GM21423 (cell line): ENCODE results near the gene KCNA1.
"Not testable (repeated sequence)": the region's sequence is repeated elsewhere in the genome, so short reads cannot be mapped to it uniquely, and the experiment has no call there.

Experiments used
- ATAC-seq: cut with Tn5 transposase; IDR thresholded peaks from one replicate; pipeline ENCODE4 v1.9.1; 2021; ENCODE audit warnings: mild to moderate bottlenecking, moderate library complexity; ENCODE audit not compliant: unreplicated experiment

The KCNA1 gene

DNA sequence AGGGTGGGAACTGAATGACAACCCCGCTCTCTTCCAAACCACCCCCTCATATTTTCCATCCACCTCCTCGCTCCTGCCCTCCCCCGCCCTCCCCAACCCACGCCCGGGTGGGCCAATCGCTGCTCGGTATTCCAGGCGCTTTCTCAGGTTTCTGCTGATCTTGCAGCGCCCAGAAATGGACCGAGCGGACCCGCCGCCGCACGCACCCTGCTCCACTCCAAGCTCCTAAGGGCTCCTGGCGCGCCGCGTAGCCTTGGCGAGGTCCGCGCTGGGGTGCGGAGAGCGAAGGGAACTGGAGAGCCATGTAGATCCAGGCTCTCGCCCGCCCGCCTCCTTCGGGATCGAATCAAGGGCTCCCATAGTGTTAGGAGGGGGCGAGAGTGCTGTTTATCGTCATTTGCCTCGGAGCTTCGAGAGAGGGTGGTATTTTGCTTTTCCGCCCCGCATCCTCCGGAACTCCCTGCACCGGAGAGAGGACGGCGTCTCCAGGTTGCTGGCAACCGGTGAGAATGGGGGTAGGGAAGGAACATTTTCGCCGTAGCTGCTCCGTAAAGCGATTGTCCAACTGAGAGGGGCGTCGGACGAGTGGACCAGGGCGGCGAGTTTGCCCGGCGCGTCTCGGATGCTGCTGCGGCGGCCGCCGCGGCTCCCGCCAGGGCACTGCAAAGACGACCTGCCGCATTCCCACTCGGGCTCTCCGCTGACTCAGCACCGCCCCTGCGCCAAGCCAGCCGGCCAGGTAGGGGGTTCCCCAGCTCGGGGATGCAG is at the start of gene KCNA1:
Gene KCNA1 (plus strand): TSS at position 172 of the 768 bp plus-strand sequence. CDS start 1,474 bp downstream, outside the sequence.
- no peak for ATAC-seq

DNA sequence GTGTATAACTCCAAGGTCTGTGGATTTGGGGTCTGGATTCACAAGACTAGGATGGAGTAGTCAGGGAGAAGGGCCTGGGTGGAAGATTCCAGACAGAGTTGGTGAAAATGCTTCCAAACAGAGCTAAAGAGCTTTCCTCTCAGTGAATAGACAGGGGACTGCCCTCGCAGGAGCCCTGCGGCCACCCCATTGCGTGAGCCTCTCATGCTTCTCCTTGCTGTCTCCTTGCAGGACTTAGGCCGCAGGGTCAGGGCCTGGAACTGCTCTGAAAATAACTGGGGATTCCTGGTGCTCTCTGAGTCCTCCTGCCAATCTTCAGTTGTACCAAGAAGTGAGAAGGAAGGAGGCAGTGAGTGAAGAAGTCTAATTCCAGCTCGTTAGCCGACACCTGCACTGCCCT is 49.0 kb upstream of the KCNA1 start:
- ATAC-seq = no peak

DNA sequence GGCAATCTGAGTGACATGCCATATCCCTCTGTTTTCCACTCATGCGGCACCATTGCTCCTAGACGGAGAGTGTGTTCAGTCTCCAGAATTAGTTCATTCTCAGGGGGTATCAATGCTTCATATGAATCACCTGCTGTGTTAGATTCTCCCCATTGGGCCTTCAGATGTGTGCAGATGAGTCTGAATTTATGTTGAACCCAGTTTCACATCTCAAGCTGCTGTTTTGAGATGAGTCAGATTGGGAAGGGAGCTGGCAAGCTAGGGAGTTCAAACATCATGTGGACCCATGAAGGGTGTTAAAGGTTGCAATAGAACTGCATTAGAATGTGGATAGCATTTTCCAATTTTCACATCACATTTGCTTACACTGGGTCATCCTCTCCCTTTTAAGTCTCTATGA is 46.9 kb upstream of the KCNA1 start:
- ATAC-seq = no peak

DNA sequence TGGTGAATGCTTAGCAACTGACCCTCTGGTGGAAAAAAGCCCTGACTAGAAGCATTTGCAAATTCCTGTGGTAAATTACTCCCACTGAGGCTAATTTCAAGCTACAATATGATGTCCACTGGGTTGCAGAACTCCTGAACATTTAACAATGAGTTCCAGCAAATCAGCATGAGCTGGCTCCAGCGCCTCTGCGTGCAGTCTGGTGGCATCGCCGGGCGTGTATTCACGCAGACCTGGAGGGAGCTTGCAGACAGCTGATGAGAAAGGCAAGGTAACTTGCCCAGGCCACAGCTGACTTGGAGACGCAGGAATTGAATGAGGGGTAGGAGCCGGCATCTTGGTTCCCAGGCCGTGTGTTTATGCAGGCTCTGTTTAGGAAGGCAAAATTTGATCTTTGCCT is 45.1 kb upstream of the KCNA1 start:
- no peak for ATAC-seq

DNA sequence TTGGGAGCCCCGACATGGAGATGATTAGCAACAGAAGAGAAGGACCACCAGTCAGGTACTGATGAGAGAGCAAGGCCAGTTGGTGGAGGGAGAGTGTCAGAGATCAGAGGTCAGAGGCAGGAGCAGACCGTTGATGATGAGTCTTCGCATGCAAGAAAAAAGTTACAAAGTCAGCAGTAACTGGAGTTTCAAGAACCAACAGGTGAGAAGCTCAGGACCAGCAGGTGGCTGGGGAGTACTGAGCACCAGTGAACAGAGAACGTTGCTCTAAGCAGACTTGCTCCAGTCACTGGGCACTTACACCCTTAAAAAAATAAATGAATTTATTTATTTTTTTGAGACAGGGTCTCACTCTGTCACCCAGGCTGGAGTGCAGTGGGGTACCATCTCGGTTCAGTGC is 44.5 kb upstream of the KCNA1 start:
- no peak for ATAC-seq

DNA sequence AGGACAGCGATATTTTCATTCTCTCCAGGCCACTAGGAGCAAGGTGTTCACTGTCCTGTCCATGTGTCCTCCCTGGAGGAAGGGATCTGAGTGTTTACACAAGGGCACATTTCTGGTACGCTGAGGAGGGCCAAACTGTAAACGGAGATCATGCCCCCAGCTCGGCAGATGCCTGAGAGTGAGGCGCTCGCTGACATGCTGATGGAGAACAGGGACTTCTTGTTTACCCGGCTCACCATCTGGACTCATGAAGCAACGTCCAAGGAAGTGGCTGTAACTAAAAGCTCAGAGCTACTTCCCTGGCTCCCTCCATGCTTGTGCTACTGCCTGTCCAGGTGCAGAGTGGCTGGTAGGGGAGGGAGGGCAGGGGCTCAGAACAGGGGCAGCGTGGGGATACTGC is 43.4 kb upstream of the KCNA1 start:
- no peak for ATAC-seq

DNA sequence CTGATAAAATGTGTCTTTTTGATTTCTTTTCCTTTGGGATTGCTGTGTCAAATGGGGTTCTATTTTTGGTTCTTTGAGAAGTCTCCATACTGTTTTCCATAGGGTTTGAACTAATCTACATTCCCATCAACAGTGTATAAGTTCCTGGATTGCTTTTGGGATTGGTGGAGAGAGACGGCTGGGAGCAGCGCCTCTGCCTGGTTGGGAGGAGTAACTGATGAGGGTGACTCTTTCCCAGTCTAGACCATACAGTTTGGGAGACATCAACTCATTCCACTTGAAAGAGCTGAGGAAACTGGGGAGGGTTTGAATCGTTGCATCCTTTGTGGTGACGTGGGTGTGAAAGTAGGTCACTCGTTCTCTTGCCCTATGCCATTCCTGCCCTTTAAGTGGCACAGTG is 42.3 kb upstream of the KCNA1 start:
- no peak for ATAC-seq

DNA sequence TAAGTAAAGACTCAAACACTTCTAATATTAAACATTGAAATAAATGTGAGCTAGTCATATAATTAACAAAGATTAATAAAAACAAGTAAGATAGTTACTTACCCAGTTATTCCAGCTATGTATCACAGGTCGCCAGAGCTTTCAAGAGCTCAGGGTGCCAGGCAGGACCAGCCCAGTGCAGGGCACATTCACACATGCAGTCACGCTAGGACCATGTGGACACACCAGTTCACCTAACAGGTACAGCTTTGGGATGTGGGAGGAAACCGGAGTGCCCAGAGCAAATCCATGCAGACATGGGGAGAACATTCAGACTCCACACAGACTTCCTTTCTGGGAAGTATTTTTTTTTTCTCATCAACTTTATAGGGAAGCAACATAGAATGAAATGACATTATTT is 39.3 kb upstream of the KCNA1 start:
- no peak for ATAC-seq

DNA sequence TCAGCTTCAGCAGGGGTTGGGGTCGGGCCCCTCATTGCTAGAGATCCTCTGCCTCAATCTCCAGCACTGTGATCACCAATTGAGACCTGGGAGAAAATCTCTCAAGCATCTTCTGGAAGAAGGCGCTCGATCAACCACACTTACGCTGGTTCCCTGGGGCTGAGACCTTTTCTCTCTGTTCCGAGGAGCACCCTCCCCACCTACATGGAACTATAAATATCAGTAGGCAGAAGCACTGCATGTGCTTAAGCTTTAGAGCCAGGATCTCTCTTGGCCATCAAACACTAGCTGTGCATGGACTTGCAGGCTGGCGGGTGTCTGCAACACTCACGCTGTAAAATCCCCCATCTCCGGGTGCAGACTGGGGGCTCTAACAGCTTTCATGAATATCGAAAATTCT is 38.2 kb upstream of the KCNA1 start:
- ATAC-seq = no peak

DNA sequence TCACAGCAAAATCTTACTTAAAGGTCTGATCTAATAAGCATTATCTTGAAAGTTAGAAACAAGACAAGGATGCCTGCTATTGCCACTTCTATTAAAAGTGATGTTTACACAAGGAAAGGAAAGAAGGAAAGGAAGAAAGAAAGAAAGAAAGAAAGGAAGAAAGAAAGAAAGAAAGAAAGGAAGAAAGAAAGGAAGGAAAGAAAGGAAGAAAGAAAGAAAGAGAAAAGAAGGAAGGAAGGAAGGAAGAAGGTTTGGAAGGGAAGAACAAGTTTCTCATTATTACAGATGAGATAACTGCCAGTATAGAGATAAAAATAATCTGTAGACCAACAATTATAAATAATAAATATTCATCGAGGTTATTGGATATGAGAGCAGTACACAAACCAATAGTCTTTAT is 35.8 kb upstream of the KCNA1 start:
- no peak for ATAC-seq

DNA sequence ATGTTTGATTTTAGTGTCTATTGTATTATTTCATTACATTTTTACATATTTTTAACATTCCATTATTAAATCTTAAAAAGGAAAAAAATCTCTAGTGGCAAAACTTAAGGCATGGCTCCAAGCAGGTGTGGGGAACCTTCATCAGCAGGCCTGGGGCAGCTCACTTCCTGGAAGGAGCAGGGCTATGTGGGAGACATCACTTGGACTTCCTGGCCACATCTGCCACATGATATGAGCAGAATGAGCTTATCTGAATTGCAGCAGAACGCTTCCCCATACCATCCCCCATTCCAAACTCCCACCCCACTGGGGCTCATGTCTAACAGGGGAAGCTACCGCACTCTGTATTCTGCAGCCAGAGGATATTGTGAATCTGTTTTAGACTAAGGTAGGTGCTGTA is 35.0 kb upstream of the KCNA1 start:
- no peak for ATAC-seq

DNA sequence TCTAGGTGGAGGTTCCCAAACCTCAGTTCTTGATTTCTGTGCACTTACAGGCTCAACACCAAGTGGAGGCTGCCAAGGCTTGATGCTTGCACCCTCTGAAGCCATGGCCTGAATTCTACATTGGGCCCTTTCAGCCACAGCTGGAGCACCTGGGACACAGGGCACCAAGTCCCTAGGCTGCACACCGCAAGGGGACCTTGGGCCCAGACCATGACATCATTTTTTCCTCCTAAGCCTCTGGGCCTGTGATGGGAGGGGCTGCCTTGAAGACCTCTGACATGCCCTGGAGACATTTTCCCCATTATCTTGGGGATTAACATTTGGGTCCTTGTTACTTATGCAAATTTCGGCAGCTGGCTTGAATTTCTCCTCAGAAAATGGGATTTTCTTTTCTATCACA is 30.2 kb upstream of the KCNA1 start:
- not testable (repeated sequence) for ATAC-seq

DNA sequence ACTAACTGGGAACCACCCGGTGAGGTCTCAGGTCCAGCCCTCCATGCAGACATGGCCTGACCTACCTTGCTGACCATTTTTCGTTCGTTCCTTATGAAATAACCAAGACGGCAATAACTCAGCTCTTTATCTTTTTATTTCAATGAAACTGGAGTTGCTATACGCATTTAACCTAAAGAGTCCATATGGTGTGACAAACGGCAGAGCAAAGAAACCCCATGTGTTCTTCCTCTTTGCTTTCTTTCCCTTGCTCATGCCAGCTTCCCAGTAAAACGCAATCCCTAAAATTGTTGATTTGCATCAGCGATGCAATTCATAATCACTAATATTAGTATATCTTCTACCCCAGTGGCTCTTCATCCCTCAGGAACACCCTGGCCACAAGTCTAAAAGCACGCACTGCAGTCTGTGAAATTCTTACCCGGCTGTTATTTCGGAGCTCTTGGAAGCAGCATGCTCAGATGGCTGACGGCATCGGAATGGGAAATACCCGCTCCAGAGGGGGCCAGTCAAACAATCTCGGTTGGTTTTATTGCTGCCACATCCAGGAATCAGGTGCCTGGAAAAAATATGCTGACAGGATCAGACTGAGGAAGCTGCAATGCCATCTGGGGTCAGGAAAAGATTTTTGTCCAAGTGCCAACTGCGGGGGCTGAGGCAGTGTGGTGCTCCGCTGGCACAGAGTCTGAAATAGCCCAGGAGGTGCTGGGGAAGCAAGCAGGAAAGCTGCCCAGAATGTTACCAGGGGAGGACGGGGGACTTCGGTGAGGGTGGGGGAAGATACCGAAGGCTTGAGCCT is 28.2 kb upstream of the KCNA1 start:
- ATAC-seq = no peak

DNA sequence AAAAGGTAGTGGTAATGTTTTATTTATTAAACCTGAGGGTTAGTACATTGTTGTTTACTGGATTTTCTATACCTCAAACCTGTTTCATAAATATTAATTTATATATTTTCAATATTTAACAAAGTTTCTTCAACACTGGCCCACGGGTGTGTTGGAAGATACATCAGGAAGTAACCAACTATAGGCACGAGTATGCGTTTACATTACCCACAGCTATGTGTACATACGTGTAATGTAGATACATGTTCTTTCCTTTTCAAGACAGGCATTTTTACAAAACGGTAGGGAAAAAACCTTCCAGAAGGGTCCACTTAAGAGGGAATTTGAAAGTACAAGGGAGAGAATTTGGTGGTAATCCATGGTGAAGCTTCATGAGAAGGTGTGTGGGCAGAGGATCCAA is 17.8 kb upstream of the KCNA1 start:
- no peak for ATAC-seq

DNA sequence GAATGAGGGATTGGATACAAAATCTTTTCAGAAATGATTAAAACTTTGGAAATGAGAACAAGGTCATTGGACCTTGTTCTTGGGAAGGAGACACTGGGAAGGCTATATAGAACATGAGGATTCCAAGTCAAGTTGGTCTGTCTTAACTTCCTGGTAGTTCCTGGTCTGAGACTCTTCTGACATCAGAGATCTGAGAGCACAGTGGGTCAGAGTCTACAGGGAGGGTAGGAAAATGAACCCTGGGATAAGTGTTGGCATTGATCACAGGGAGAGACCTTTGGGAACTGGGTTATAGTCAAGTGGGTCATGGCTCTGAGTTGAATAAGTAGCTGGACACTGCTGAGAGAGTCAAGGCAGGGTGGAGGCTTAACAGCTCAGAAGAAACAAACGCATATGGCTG is 17.3 kb upstream of the KCNA1 start:
- no peak for ATAC-seq

DNA sequence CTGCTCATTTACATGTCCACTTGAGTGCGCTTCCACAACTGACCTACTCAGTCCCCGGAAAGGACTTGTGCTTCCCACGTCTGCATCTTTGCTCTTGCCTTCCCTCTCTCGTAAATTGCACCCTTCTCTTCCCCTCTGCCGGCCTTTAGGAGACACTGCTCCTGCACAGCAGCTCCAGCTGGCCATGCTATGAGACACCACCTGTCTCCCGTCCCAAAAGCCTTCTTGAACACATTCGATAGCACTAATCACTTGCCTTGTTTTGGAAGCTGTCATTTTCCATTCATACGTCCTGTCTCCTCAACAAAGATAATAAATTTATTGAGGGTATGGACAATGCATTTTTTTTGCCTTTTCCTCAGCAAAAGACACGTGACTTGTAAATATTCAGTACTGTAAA is 15.7 kb upstream of the KCNA1 start:
- ATAC-seq = no peak

DNA sequence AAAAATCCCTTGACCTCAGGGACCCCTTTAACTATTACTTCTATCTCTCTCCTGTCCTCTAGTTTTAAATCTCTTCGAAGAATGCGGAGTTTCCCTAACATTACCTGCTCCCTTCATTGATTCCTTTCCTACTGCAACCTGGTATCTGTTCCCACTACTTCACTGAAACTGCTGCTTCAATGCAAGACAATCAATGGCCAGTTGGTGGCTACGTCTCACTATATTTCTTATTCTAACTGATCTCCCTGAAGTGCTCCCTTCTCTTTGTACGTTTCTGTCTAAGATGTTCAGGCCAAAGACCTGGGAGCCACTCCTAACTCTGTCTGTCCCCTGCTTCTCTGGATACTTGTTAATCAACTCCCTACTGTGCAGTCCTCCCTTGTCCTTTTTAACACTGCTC is 10.3 kb upstream of the KCNA1 start:
- ATAC-seq = no peak

DNA sequence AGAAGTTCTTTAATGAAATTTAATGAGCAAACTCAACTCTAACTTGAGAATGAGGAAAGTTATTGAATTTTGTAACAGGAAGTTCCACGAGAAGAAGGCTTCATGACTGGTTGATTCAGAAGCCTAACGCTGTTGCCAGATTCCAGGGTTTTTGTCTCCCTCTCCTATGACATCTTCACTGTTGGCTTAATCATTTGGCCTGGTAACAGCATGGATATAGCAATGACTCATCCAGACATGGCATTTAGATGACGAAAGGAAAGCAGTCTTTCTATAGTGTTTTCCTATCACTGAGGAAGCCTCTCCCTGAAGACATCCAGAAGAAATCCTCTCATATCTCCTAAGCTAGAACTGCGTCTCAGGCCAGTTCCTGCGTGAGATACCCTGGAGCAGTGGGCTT is 9.4 kb upstream of the KCNA1 start:
- ATAC-seq = no peak

DNA sequence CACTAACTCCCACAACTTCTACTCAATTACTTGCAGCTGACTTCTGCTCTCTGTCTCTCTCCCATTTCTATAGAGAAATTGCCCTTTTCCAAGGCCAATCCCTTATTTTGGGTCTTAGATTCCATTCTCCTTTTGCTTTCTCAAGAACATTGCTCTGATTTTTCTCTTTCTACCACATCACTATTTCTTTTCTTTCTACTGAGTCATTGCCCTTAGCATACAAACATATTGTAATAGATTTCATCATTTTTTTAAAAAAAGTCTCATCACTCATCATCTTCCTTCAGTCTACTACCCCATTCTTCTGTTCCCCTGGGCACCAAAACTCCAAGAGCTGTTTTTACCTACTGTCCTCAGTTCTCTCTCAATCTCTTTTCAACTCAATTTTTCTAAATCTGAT is 4.4 kb upstream of the KCNA1 start:
- ATAC-seq = no peak

DNA sequence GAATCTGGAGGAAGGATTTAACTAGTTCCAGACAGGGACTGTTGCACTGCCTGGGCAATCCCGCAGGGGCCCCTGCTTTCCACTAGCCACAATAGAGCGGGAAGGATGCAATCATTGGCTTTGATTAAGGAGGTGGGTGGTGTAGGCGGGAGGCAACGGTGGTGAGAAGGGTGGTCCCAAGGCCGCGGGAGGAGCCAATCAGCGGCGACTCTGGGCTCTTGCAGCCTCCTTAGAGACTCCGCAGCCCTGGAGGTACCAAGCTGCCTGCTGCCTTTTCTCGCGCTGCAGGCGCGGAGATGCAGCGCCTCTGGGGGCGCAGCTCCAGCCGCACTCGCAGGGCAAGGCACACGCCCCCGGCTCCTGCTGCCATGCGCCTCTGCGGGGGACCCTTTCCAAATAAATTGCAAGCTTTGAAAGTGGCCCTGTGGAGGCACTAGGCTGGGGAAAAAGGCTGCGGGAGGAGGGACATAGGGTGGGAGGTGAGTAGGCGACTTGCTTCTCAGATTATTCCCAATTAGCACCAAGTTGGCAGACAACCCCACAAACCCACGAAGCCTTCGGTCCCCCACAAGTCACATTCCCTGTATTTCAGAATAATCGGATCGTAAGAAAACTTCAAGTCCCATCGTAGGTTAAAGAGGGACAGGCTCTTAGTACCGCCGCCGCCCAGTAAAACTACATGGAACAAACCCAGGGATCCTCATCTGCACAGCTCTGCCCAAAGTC is 858 bp upstream of the KCNA1 start:
- ATAC-seq = no peak

DNA sequence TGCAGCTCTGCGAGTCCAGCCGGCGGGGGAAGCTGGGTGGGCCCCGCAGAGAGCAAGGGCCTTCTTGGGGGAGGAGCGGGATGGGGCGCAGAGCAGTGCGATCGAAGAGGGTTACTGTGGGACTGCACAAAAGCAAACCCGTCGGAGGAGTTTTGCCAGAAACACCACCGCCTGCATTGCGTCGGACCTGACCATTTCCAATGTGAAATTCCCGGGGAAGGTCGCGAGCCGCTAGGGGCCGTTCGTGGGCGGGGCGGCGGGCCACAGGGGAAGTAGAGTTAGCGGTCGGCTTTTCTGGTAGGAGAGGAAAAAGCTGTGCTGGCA is 333 bp upstream of the KCNA1 start:
- ATAC-seq = no peak
